Measurements from ENCODE around the gene SFT2D3. TPM values are rescaled to one million over a fixed set of nuclear protein-coding genes. Genes with fewer than 3 reads are reported as not detected.

The SFT2D3 gene
- total and polyA plus RNA-seq, 2 of the 8 experiments (the other 6 are each of a cell fraction or from before 2014, with no cell fraction given): 7.3 to 10.3 TPM

GRCh38 chr2:127721978-127722355 lies 20.7 kb downstream of the SFT2D3 start:
- no peak overlapping the region for H4K91ac ChIP-seq (replicated peaks; ENCODE audit: insufficient read length, low read length)
- H3K23ac ChIP-seq (ENCODE audit: insufficient read length): no peak overlapping the region
- H3K36me3 ChIP-seq (ENCODE audit: control insufficient read depth in 2 of 4, insufficient read depth in 4 of 4, low read length in 3 of 4): peaks cover 20 to 73% (median 46%) of the 10 kb centered on the region in 4 experiments
- no peak overlapping the region for H3K18ac ChIP-seq (ENCODE audit: extremely low read depth, low read length)
- H4K20me1 ChIP-seq (replicated peaks in 1 of 2; ENCODE audit: control insufficient read depth in 1 of 2, insufficient read depth in 2 of 2, low read length in 2 of 2): peaks cover 0 to 4% of the 10 kb centered on the region in 2 experiments
- no peak overlapping the region for H3K56ac ChIP-seq (replicated peaks; ENCODE audit: insufficient read length, low read depth, low read length)
- no peaks in the 10 kb centered on the region for H3K27me3 ChIP-seq (replicated peaks in 1 of 4; ENCODE audit: control insufficient read depth in 3 of 4, extremely low read depth in 1 of 4, insufficient read depth in 3 of 4, low read length in 3 of 4)
- H2BK120ac ChIP-seq (replicated peaks; ENCODE audit: low read depth, low read length): no peak overlapping the region
- FAIRE-seq: no peak
- no peak overlapping the region for H2BK20ac ChIP-seq (ENCODE audit: low read length)
- H3K4me2 ChIP-seq (ENCODE audit: insufficient read depth in 1 of 2, low read depth in 2 of 2, low read length in 2 of 2): no peak overlapping the region
- no peak overlapping the region for H3K27ac ChIP-seq (ENCODE audit: low read depth, low read length)
- H3K4me3 ChIP-seq (ENCODE audit: extremely low read depth in 1 of 4, insufficient read depth in 2 of 4, low read depth in 3 of 4, low read length in 4 of 4): no peak overlapping the region
- no peak for DNase-seq (ENCODE audit: low read depth in 1 of 2, low spot score in 2 of 2)
- no peak overlapping the region for H2BK15ac ChIP-seq (ENCODE audit: low read length)
- H3K4me1 ChIP-seq (replicated peaks in 1 of 4; ENCODE audit: control insufficient read depth in 3 of 4, insufficient read depth in 4 of 4, low read length in 3 of 4): no peaks in the 10 kb centered on the region
- no peaks in the 10 kb centered on the region for H3K9me3 ChIP-seq (ENCODE audit: insufficient read depth in 2 of 2, low read depth in 1 of 2, low read length in 1 of 2)
- 100% methylated on average over 2 of the region's 2 CpGs; no CpG with 5 or more reads in 1 of the 2 experiments for WGBS, 2 experiments (ENCODE audit: extremely low coverage in 1 of 2, insufficient coverage in 1 of 2, insufficient read length in 1 of 2, insufficient replicate concordance in 2 of 2, low coverage in 1 of 2, low lambda C conversion rate in 2 of 2, missing lambda C conversion rate in 1 of 2)
- H4K8ac ChIP-seq (ENCODE audit: extremely low read depth, insufficient read depth, low read length): no peak overlapping the region
- H2BK12ac ChIP-seq (ENCODE audit: low read depth, low read length): no peak overlapping the region
- no peaks in the 10 kb centered on the region for H3K23me2 ChIP-seq (ENCODE audit: low read depth, low read length)
- POLR2A ChIA-PET (ENCODE audit: partially characterized antibody): no interaction called here
- H2AFZ ChIP-seq (ENCODE audit: low read length): no peak overlapping the region
- H3K79me2 ChIP-seq (ENCODE audit: control insufficient read depth in 1 of 2, insufficient read depth in 2 of 2, low read length in 2 of 2): no peaks in the 10 kb centered on the region; a peak in 1 of 4 replicates
- no peak overlapping the region for H2BK5ac ChIP-seq (ENCODE audit: low read depth, low read length)
- no peaks in the 10 kb centered on the region for H3K79me1 ChIP-seq (ENCODE audit: low read depth, low read length)
- H3K9ac ChIP-seq (replicated peaks in 1 of 4; ENCODE audit: extremely low read depth in 1 of 4, low read depth in 3 of 4, low read length in 3 of 4): no peak overlapping the region
- TF ChIP-seq JUN (IDR thresholded peaks at IDR 0.05; ENCODE audit: low read depth, low read length): no peak
- TF ChIP-seq TAF7 (optimal IDR thresholded peaks at IDR 0.05; ENCODE audit: borderline replicate concordance, low read depth, low read length): no peak
- TF ChIP-seq SIN3A (conservative IDR thresholded peaks at IDR 0.05 in 1 of 2, IDR thresholded peaks at IDR 0.05 in 1 of 2; ENCODE audit: low read depth in 1 of 2, low read length in 2 of 2): no peak
- TF ChIP-seq CTBP2 (IDR thresholded peaks at IDR 0.05; ENCODE audit: borderline replicate concordance, insufficient read depth, insufficient read length, low read length): no peak
- no peak for TF ChIP-seq CHD2 (IDR thresholded peaks at IDR 0.05; ENCODE audit: low read length)
- TF ChIP-seq RBBP5 (IDR thresholded peaks at IDR 0.05; ENCODE audit: borderline replicate concordance, low read depth, low read length): no peak
- no peak overlapping the region for H2AK5ac ChIP-seq (ENCODE audit: low read depth, low read length)
- no peak overlapping the region for H3K14ac ChIP-seq (ENCODE audit: insufficient read length)
- H3K4ac ChIP-seq (replicated peaks; ENCODE audit: insufficient read length, low read depth, low read length): no peak overlapping the region
- no peak overlapping the region for H4K5ac ChIP-seq (ENCODE audit: insufficient read length, low read depth, low read length)
- CTCF ChIA-PET (ENCODE audit: partially characterized antibody): no interaction called here

All from H1 (cell line).